ENCODE results near the gene ATP10A.
"Not testable (repeated sequence)": the region's sequence is repeated elsewhere in the genome, so short reads cannot be mapped to it uniquely, and the experiment has no call there.

The ATP10A gene

GRCh38 chr15:25860885-25861866 lies 2.0 kb downstream of the ATP10A start:
- Histone ChIP-seq H3K79me2 (ENCODE audit: insufficient read depth, low read length) (no peaks in the 10 kb centered on the region), H4K20me1 (ENCODE audit: insufficient read depth, low read length) (no peaks in the 10 kb centered on the region), H3K4me1 (ENCODE audit: insufficient read depth, low read length, severe bottlenecking) (no peaks in the 10 kb centered on the region), H3K9ac (ENCODE audit: low read length) (no peak overlapping the region), H2AFZ (ENCODE audit: low read length) (no peak overlapping the region), H3F3A (ENCODE audit: insufficient read depth, low read length) (no peaks in the 10 kb centered on the region), H3K9me2 (ENCODE audit: low read depth, low read length) (no peaks in the 10 kb centered on the region), H3K36me3 (ENCODE audit: insufficient read depth, low read length) (no peaks in the 10 kb centered on the region), H3K4me3 (ENCODE audit: low read depth, low read length, poor library complexity, severe bottlenecking) (no peak overlapping the region), H3K27ac (ENCODE audit: low read depth, low read length, poor library complexity, severe bottlenecking) (no peak overlapping the region), H3K27me3 (ENCODE audit: insufficient read depth, low read length) (no peaks in the 10 kb centered on the region), H3K9me3 (ENCODE audit: low read length) (no peaks in the 10 kb centered on the region), H3K4me2 (ENCODE audit: low read length) (no peak overlapping the region)
- no peak for TF ChIP-seq CTCF (IDR thresholded peaks at IDR 0.05; ENCODE audit: low read length)
- TF ChIP-seq EZH2 (IDR thresholded peaks at IDR 0.05; ENCODE audit: borderline replicate concordance, low read length): no peak

- H3K9me3 ChIP-seq (ENCODE audit: low read length): no peaks in the 10 kb centered on the region
- no peaks in the 10 kb centered on the region for H3K36me3 ChIP-seq (ENCODE audit: insufficient read depth, low read length)
- no peaks in the 10 kb centered on the region for H3K79me2 ChIP-seq (ENCODE audit: insufficient read depth, low read length)
- no peaks in the 10 kb centered on the region for H3K4me1 ChIP-seq (ENCODE audit: insufficient read depth, low read length, severe bottlenecking)
- no peaks in the 10 kb centered on the region for H4K20me1 ChIP-seq (ENCODE audit: insufficient read depth, low read length)
- H3K4me2 ChIP-seq (ENCODE audit: low read length): no peak overlapping the region
- TF ChIP-seq CTCF (IDR thresholded peaks at IDR 0.05; ENCODE audit: low read length): no peak
- TF ChIP-seq EZH2 (IDR thresholded peaks at IDR 0.05; ENCODE audit: borderline replicate concordance, low read length): no peak
- no peak overlapping the region for H3K4me3 ChIP-seq (ENCODE audit: low read depth, low read length, poor library complexity, severe bottlenecking)
- H3F3A ChIP-seq (ENCODE audit: insufficient read depth, low read length): no peaks in the 10 kb centered on the region
- H2AFZ ChIP-seq (ENCODE audit: low read length): no peak overlapping the region
- H3K9ac ChIP-seq (ENCODE audit: low read length): no peak overlapping the region
- H3K9me2 ChIP-seq (ENCODE audit: low read depth, low read length): no peaks in the 10 kb centered on the region
- H3K27ac ChIP-seq (ENCODE audit: low read depth, low read length, poor library complexity, severe bottlenecking): no peak overlapping the region
- H3K27me3 ChIP-seq (ENCODE audit: insufficient read depth, low read length): no peaks in the 10 kb centered on the region
These were observed 3.1 kb downstream of the ATP10A start for GRCh38 chr15:25859838-25860645.

- Histone ChIP-seq H3K9me3 (ENCODE audit: low read length) (no peaks in the 10 kb centered on the region), H3K9ac (ENCODE audit: low read length) (no peak overlapping the region), H4K20me1 (ENCODE audit: insufficient read depth, low read length) (no peaks in the 10 kb centered on the region), H3K27me3 (ENCODE audit: insufficient read depth, low read length) (no peaks in the 10 kb centered on the region), H3K27ac (ENCODE audit: low read depth, low read length, poor library complexity, severe bottlenecking) (no peak overlapping the region), H3K4me1 (ENCODE audit: insufficient read depth, low read length, severe bottlenecking) (no peaks in the 10 kb centered on the region), H3K4me3 (ENCODE audit: low read depth, low read length, poor library complexity, severe bottlenecking) (no peak overlapping the region), H2AFZ (ENCODE audit: low read length) (no peak overlapping the region), H3F3A (ENCODE audit: insufficient read depth, low read length) (no peaks in the 10 kb centered on the region), H3K79me2 (ENCODE audit: insufficient read depth, low read length) (no peaks in the 10 kb centered on the region), H3K36me3 (ENCODE audit: insufficient read depth, low read length) (no peaks in the 10 kb centered on the region), H3K4me2 (ENCODE audit: low read length) (no peak overlapping the region), H3K9me2 (ENCODE audit: low read depth, low read length) (no peaks in the 10 kb centered on the region)
- TF ChIP-seq EZH2 (IDR thresholded peaks at IDR 0.05; ENCODE audit: borderline replicate concordance, low read length): no peak
- no peak for TF ChIP-seq CTCF (IDR thresholded peaks at IDR 0.05; ENCODE audit: low read length)
These were observed 4.0 kb downstream of the ATP10A start for GRCh38 chr15:25858952-25859760.

- not testable (repeated sequence) for H3K4me1 ChIP-seq (ENCODE audit: insufficient read depth, low read length, severe bottlenecking); H3K9me3 ChIP-seq (ENCODE audit: low read length); H4K20me1 ChIP-seq (ENCODE audit: insufficient read depth, low read length); H3K27me3 ChIP-seq (ENCODE audit: insufficient read depth, low read length); H3F3A ChIP-seq (ENCODE audit: insufficient read depth, low read length); H2AFZ ChIP-seq (ENCODE audit: low read length); H3K27ac ChIP-seq (ENCODE audit: low read depth, low read length, poor library complexity, severe bottlenecking); H3K9ac ChIP-seq (ENCODE audit: low read length); H3K79me2 ChIP-seq (ENCODE audit: insufficient read depth, low read length); H3K36me3 ChIP-seq (ENCODE audit: insufficient read depth, low read length); H3K9me2 ChIP-seq (ENCODE audit: low read depth, low read length); H3K4me2 ChIP-seq (ENCODE audit: low read length); H3K4me3 ChIP-seq (ENCODE audit: low read depth, low read length, poor library complexity, severe bottlenecking)
These were observed 7.1 kb downstream of the ATP10A start for GRCh38 chr15:25856059-25856458.
